Memory B cell (primary cell): ENCODE measurements around the gene LRRC47.
"Not testable (repeated sequence)": the region's sequence is repeated elsewhere in the genome, so short reads cannot be mapped to it uniquely, and the experiment has no call there.

Experiments used
- ATAC-seq: fragments of 150-1000 bp; cut with Tn5 transposase; 2 replicates; pipeline ENCODE4 v1.10.0; 2021; ENCODE audit warnings: low read depth, mild to moderate bottlenecking, moderate library complexity
- DNase-seq, 2 donors: peaks; one replicate each; pipeline ENCODE4 v3.0.0; 2022; ENCODE audit warnings: low spot score in 2 of 2
- H3K27ac Mint-ChIP-seq: one replicate; pipeline ENCODE4 v1.8.0; 2022; ENCODE audit warnings: mild to moderate bottlenecking, moderate library complexity, mixed read lengths
- H3K27me3 Mint-ChIP-seq: one replicate; pipeline ENCODE4 v1.8.0; 2022; ENCODE audit warnings: mixed read lengths
- H3K36me3 Mint-ChIP-seq: one replicate; pipeline ENCODE4 v1.8.0; 2022; ENCODE audit warnings: mild to moderate bottlenecking, mixed read lengths
- H3K4me1 Mint-ChIP-seq: one replicate; pipeline ENCODE4 v1.8.0; 2022; ENCODE audit warnings: mixed read lengths
- H3K4me3 Mint-ChIP-seq: one replicate; pipeline ENCODE4 v1.8.0; 2022; ENCODE audit warnings: mild to moderate bottlenecking, moderate library complexity, mixed read lengths
- H3K9me3 Mint-ChIP-seq: one replicate; pipeline ENCODE4 v1.8.0; 2022; ENCODE audit warnings: mixed read lengths

LRRC47 gene

GRCh38 chr1:3805038-3805437 lies 8.7 kb upstream of the LRRC47 start:
- Mint-ChIP-seq H3K36me3 (peaks cover 3% of the 10 kb centered on the region), H3K9me3 (peaks cover 5% of the 10 kb centered on the region), H3K27me3 (peaks cover 5% of the 10 kb centered on the region), H3K27ac (no peak overlapping the region), H3K4me3 (no peak overlapping the region), H3K4me1 (peaks cover 7% of the 10 kb centered on the region)
- ATAC-seq (no peak), DNase-seq (no peak)

- not testable (repeated sequence) for ATAC-seq, H3K27ac Mint-ChIP-seq, H3K9me3 Mint-ChIP-seq, H3K4me1 Mint-ChIP-seq, H3K27me3 Mint-ChIP-seq, DNase-seq, H3K36me3 Mint-ChIP-seq
- H3K4me3 Mint-ChIP-seq, result peak overlapping the region; percentile 18
Observed at GRCh38 chr1:3804627-3804944, 8.3 kb upstream of the LRRC47 start.

- ATAC-seq (no peak), DNase-seq (no peak)
- Mint-ChIP-seq H3K36me3 (peaks cover 3% of the 10 kb centered on the region), H3K27ac (no peak overlapping the region), H3K9me3 (peaks cover 5% of the 10 kb centered on the region), H3K4me1 (peaks cover 7% of the 10 kb centered on the region), H3K27me3 (peaks cover 7% of the 10 kb centered on the region), H3K4me3 (peak overlapping the region; percentile 18)
Observed at GRCh38 chr1:3803905-3804626, 7.8 kb upstream of the LRRC47 start.

- peaks cover 16% of the 10 kb centered on the region for H3K4me1 Mint-ChIP-seq
- H3K27ac Mint-ChIP-seq, H3K36me3 Mint-ChIP-seq, H3K27me3 Mint-ChIP-seq, H3K9me3 Mint-ChIP-seq, ATAC-seq, H3K4me3 Mint-ChIP-seq, DNase-seq: not testable (repeated sequence)
Observed at GRCh38 chr1:3800795-3801194, 4.5 kb upstream of the LRRC47 start.

- peaks cover 19% of the 10 kb centered on the region for H3K4me1 Mint-ChIP-seq
- ATAC-seq, result no peak
- peaks cover 3% of the 10 kb centered on the region for H3K9me3 Mint-ChIP-seq
- H3K36me3 Mint-ChIP-seq, result peaks cover 5% of the 10 kb centered on the region
- H3K27ac Mint-ChIP-seq, result no peak overlapping the region
- H3K4me3 Mint-ChIP-seq, result no peak overlapping the region
- H3K27me3 Mint-ChIP-seq, result peaks cover 4% of the 10 kb centered on the region
- DNase-seq, result no peak
Observed at GRCh38 chr1:3799976-3800685, 3.8 kb upstream of the LRRC47 start.

- DNase-seq (no peak), ATAC-seq (no peak)
- Mint-ChIP-seq H3K9me3 (peaks cover 3% of the 10 kb centered on the region), H3K27ac (no peak overlapping the region), H3K4me1 (peaks cover 18% of the 10 kb centered on the region), H3K27me3 (peaks cover 4% of the 10 kb centered on the region), H3K4me3 (peak overlapping the region; percentile 81), H3K36me3 (peaks cover 5% of the 10 kb centered on the region)
Observed at GRCh38 chr1:3795453-3796214, 664 bp downstream of the LRRC47 start.

GRCh38 chr1:3790952-3791351 lies 5.3 kb downstream of the LRRC47 start:
- Mint-ChIP-seq H3K4me3 (no peak overlapping the region), H3K27me3 (no peaks in the 10 kb centered on the region), H3K4me1 (peaks cover 18% of the 10 kb centered on the region), H3K36me3 (peaks cover 6% of the 10 kb centered on the region), H3K27ac (no peak overlapping the region), H3K9me3 (no peaks in the 10 kb centered on the region)
- ATAC-seq (no peak), DNase-seq (no peak)

GRCh38 chr1:3790500-3790923 lies 5.8 kb downstream of the LRRC47 start:
- ATAC-seq (no peak), DNase-seq (no peak)
- no peak overlapping the region for H3K27ac Mint-ChIP-seq
- no peak overlapping the region for H3K4me3 Mint-ChIP-seq
- H3K4me1 Mint-ChIP-seq, result peaks cover 18% of the 10 kb centered on the region
- peaks cover 7% of the 10 kb centered on the region for H3K36me3 Mint-ChIP-seq
- H3K27me3 Mint-ChIP-seq, result no peaks in the 10 kb centered on the region
- no peaks in the 10 kb centered on the region for H3K9me3 Mint-ChIP-seq

GRCh38 chr1:3789421-3790300 lies 6.6 kb downstream of the LRRC47 start:
- DNase-seq (no peak), ATAC-seq (no peak)
- Mint-ChIP-seq H3K4me3 (no peak overlapping the region), H3K27ac (no peak overlapping the region), H3K9me3 (no peaks in the 10 kb centered on the region), H3K36me3 (peaks cover 11% of the 10 kb centered on the region), H3K4me1 (peaks cover 15% of the 10 kb centered on the region), H3K27me3 (no peaks in the 10 kb centered on the region)

GRCh38 chr1:3788756-3789420 lies 7.4 kb downstream of the LRRC47 start:
- Mint-ChIP-seq H3K27me3 (no peaks in the 10 kb centered on the region), H3K4me1 (peaks cover 11% of the 10 kb centered on the region), H3K9me3 (no peaks in the 10 kb centered on the region), H3K36me3 (peaks cover 11% of the 10 kb centered on the region), H3K27ac (no peak overlapping the region), H3K4me3 (no peak overlapping the region)
- ATAC-seq (no peak), DNase-seq (no peak)

GRCh38 chr1:3787745-3788605 lies 8.3 kb downstream of the LRRC47 start:
- DNase-seq (no peak), ATAC-seq (no peak)
- Mint-ChIP-seq H3K27ac (no peak overlapping the region), H3K36me3 (peaks cover 14% of the 10 kb centered on the region), H3K27me3 (no peaks in the 10 kb centered on the region), H3K9me3 (no peaks in the 10 kb centered on the region), H3K4me3 (no peak overlapping the region), H3K4me1 (peaks cover 9% of the 10 kb centered on the region)

GRCh38 chr1:3787349-3787715 lies 9.0 kb downstream of the LRRC47 start:
- no peaks in the 10 kb centered on the region for H3K9me3 Mint-ChIP-seq
- DNase-seq (no peak), ATAC-seq (no peak)
- H3K36me3 Mint-ChIP-seq, result peaks cover 15% of the 10 kb centered on the region
- no peak overlapping the region for H3K27ac Mint-ChIP-seq
- H3K27me3 Mint-ChIP-seq, result no peaks in the 10 kb centered on the region
- no peak overlapping the region for H3K4me3 Mint-ChIP-seq
- peaks cover 9% of the 10 kb centered on the region for H3K4me1 Mint-ChIP-seq
